GM18505 (cell line): ENCODE results near the gene MEF2C.

Source experiments
- ATAC-seq: cut with Tn5 transposase; IDR thresholded peaks from one replicate; pipeline ENCODE4 v1.9.1; 2021; ENCODE audit not compliant: unreplicated experiment
- POLR2A ChIP-seq: IDR thresholded peaks from 4 replicates; pipeline ENCODE4 v1.6.1; 2011; ENCODE audit warnings: borderline replicate concordance; ENCODE audit not compliant: insufficient read depth, insufficient read length; ENCODE audit errors: extremely low read depth

The MEF2C gene

DNA sequence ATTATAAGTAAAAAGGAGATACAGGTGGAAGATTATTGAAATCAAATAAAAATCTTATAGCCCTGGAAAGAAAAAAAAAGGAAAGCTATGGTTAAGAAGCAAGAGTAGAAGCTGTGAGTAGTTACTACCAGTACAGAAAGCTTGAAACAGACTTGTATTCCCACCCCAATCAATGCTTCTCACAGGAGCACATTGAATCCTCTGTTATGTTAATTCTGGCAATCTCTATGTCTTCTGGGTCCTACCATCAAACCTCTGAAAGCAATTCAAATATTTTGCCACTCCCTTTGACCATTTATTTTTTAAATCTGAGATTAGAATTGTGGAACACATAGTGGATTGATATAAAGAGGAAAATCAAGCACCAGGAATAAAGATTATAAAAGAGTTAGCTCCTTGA lies 186.5 kb downstream of the MEF2C start:
- no peak for TF ChIP-seq POLR2A
- ATAC-seq, result no peak

DNA sequence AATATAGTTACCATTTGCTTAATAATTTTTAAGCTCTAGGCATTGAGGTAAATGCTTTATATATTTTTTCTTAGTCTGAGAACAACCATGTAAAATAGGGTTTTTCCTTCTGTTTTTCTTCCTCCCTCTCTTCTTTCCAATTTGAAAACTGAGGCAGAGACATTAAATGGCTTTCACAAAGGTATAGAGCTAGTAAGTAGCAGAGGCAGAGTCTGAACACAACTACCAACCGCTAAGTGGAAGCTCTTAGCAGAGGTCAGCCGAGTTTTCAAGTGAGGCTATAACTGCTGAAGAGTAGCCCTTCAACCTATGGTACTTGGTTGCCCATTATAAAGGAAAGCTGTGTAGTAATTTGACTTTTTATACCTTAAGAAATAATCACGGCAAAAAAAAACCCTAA lies 187.1 kb downstream of the MEF2C start:
- no peak for TF ChIP-seq POLR2A
- ATAC-seq, result no peak

DNA sequence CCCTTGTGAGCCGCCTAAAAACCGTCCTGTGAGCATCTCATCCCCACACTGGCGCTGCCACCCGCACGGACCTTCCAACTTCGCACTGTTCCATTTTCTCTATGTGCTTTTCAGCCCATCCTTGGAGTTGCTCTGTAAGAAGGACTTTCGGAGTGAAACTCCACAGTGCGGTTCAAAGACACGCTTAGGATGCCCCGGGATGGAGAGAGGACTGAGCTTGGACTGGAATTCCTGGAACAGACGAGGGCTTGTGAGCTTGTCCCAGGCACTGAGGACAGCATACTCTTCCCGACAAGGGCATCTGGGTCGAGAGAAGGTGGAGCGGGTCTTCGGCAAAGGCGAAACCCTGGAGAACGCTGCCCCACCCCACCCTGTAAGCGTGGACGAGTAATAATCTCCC lies 187.8 kb downstream of the MEF2C start:
- no peak for ATAC-seq
- TF ChIP-seq POLR2A, result no peak

DNA sequence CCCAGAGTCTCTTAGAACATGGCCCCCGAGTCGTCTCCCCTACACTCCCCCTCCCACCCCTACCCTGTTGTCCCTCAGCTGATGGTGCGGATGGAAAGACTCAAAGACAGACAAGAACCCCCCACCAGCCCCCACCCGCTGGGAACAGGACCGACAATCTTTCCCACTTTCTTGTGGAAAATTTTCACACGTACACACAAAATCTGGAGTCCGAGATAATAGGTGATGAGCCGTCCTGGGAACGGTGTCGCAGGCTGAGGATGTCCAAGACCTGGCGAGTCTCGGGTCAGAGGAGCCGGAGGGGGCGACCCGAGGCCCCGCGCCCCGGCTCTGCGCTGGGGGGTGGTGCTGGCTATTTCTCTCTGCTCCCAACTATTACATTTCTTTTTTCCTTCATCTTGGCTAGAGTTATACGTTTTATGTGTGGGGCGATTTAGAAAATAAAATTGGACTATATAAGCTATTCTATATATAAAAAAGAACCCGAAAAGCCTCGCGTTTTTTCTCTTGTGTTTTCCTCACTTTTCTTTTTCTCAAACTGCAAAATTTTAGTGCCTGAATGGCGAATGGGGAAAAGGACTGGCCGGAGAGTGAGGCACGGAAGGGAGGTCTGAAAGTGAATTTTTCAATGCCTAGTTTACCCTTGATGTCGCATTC lies 188.8 kb downstream of the MEF2C start:
- no peak for ATAC-seq
- TF ChIP-seq POLR2A, result no peak

DNA sequence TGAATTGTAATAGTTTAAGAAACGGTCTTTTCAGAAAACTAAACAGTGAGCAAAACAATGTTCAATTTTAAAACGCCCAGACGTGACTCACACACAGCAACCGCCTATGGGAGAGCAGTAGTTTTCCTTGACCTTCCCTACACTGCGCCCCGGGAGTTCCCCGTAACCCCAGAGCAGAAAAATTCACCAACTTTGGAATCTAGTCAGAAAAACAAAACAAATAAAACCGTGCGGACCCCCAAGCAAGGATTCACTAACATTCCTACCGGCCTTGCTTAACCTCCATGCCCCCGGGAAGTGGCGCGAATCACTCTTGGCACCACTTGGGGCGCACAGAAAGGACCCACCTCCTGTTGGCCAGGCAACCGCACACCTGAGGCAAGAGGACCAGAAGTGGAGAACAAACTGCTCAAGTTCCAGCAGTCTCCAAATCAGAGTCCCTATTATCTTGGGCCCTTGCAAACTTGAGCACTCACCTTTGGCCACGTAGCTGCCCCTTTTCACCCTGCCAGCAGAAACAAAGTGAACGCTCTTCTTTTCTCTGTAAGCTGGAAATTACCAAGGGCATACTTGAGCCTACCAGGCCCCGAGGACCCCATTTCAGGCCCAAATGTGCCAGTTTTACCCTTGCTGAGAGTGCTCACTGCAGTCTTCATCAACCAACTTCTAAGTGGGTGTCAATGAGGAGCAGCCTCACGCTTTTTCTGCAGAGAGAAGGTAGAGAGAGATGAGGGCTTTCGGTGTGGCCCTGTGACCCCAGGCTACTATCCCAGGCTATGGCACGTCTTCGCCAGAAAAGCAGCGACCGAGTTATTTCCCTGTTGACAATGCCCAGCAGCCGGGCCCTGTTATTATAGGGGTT lies 189.7 kb downstream of the MEF2C start:
- TF ChIP-seq POLR2A, result no peak
- ATAC-seq, result no peak

DNA sequence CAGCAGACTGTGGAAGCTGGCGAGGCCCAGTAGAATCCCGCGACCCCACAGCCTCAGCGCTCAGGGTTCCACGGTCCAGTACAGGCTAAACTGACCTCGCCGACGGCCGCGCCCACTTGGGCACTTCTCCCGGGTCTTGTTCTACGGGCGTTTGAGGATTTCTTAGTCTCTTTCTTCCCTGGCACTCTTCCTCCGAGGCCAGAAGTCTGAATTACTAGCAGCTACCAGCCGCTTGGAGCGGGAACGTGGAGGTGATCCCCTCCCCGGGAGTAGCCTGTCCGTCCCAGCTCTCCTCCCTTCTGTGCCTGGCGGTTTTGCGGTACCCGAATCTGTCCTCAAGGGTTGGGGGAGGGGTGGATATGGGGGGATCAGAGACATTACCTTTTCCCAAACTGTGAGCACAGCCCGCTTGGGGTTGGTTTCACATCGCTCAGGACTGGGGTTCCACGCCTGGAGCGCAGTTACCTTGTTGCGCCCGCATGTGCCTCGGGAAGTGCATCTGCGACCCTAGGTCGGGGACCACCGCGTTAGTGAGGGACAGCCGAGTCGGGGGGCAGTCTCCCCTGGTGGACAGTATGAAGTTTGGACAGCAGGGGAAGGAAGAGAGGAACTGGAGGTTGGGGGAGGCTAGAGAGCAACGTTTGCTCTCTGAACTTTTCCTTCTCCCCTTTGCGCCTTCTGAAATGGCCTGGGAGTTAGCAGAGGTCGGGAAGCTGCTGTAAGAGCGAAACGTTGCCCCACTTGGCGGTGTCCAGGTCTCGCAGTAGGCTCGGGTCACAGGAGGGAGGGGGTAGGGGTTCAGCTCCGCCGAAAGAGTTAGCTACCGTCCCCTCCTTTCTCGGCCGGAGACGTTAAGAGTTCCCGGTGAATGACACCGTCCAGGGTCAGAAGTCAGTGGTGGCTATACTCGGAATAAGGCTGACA lies 190.8 kb downstream of the MEF2C start:
- no peak for ATAC-seq
- no peak for TF ChIP-seq POLR2A

DNA sequence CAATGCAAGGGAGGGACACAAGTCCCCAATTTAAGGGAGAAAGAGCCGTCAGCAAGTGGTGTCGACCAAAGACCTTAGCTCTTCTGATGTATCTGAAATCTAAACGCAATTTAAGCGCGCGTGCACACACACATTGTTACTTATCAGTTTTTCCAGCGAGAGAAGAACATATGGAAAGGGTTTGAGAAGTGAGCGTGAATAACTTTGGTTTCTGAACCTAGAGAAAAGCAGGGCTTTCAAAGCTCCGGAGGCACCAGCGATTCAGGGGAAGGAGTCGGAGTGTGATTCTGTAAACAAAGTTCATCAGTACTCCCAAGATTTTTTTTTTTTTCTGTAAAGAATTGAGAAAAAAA lies 191.8 kb downstream of the MEF2C start:
- no peak for ATAC-seq
- TF ChIP-seq POLR2A, result no peak

DNA sequence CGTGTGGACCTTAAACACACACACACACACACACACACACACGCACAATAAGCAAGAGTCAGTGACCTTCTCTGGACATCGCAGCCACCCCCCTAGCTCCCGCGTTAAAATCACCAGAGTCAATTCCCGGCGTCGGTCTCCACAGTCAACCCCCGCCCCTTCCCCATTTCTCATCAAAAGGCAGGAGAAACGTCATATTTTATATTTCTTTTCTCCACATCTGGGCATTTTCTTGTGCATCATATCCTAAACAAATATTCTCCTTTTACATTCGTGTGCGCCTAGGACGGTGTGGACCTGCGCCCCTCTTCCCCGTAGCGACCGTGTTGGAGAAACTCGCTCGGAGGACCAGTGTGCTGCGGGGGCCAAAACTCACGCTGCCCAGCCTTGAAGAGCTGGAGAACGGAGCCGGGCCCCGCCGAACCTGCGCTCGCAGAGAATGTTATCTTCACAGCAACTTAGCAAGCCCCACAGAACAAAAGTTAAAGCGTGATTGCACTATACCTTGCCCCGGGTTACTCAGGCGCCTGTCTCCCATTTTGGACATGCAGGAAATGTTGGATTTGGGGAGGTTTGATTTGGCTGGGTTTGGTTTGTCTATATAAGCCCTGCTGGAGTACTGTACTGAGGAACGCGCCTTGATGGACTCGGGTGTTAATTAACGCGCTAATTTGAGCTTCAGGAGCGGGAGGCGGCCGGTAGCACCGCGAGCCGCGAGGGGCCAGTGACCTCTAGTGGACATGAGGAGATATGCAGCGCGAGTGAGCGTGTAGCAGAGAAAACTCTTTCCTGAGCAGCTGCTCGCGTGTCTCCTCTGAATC lies 192.4 kb downstream of the MEF2C start:
- peak; percentile 74 for ATAC-seq
- no peak for TF ChIP-seq POLR2A

DNA sequence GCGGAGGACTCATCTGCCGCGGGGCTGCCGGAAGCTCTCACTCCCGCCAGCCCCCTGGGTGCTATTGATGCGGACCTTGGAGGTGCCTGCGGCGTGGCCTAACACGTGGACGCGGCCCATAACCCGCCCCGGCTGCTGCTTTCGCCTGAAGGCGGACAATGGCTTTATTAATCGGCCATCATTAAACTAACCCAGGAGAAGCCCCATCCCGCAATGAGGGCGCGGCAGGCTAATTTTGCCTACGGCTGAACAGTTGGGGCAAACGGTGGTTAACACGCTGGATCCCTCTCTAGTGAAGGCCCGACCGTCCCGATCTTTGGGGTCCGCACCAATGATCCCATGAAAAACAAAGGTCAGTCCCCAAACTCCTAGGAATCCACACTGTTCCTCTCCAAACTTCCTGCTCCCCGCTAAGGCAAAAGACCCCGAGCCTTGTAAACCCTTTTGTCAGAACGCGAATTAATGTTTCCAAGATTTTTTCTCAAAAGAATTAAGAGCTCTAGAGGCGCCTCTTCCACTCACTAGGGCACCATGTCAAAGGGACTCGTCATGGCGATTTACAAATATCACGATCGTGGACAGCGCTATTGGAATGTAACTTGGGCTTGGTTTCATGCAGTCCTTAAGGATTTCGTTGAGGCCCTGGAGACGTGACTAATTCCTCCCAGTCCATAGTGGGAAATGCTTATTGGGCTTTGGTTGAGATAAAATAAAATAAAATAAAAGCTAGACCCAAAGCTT lies 193.1 kb downstream of the MEF2C start:
- no peak for ATAC-seq
- no peak for TF ChIP-seq POLR2A

DNA sequence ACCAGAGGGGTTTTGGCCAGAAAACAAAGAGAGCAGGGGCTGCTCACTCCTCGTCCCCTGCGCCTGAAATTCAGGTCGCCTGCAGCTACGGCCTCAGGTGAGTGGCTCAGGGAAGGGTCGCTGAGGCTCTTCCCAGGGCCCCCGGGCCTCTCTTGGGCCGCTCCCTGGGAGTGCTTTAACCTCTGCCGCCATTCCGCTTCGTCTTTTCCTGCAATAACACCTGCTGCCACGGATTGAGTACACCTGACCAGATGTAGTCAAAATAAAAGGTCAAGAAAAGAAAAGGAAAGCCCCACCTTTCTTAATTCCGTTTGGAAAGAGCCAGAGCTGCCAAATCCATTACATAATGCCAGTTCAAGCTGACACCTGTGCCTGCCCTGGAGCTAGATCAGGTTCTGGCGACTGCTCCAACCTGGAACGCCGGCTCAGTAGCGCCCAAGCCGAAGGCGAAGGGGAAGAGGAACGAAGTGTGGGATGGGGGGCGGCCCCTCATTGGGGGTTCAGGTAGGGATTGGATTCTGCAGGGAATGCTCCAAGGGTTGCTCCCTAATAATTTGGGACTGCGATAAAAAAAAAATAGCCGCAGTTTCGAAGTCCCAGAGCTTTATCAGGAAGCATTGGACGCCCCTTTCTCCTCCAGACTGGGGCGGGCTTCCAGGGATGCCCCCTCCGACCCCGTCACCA lies 193.9 kb downstream of the MEF2C start:
- ATAC-seq, result no peak
- no peak for TF ChIP-seq POLR2A

DNA sequence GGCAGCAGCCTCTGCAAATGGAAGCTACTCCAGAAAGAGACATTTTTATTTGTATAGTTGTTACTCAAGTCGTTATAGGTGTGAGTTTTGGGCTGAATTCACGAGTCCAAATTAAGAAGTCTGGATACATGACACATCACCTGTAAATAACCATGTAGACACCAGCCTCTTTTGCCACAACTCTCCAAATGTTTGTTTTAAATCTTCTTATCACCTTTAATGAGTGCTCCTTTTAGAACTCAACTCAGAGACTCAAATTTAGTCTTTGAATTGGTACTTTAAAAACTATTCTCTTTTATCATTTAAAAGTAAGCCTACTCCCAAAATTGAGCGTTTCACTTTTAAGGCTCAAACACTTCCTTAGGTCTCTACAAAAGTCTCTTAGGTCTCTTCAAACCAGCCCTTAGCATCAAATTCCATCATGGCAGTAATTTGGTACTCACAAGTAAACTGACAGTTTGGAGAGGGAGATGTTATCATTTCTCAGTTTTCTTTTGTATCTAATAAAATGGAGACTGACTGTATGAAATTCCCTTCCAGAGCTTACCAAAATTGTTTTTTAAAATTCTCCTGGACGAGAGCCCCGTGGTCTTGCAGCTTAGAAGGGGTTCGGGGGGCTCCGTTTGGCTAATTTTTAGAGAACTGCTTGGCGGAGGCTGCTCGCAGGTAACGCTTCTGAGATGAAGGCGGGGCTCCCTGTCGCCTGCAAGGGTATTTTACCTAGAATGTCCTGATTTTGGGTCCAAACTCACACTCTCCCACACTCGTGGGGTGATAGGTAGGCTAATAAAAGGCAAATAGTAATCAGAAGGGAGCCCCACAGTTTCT lies 194.6 kb downstream of the MEF2C start:
- TF ChIP-seq POLR2A, result no peak
- ATAC-seq, result no peak

DNA sequence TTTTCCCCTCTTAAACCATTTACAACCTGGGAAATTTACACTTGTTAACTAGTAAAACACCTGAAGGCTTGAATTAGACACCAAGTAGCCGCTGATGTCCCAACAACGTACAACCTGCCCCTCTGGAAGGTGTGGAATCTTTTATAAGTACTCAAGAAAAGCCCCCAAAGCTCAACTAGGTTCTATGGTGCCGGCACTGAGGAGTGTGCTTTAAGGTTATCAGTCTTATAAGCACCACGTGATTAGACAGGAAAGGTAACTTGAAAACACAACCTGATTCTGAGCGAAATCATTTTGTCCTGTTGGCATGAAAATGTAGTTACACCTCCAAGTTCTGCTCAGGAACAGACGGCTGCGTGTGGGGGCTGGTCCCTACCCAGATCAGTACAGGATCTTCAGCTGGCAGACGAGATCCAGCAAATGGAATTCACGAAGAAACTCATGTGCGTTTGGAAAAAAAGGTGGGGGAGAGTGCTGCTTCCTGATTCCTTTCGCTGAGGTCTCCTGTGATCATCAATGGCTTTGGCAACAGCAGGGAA lies 195.5 kb downstream of the MEF2C start:
- TF ChIP-seq POLR2A, result no peak
- ATAC-seq, result no peak
